ENCODE measurements around the gene RIN3. TPM values are rescaled to one million over a fixed set of nuclear protein-coding genes. Genes with fewer than 3 reads are reported as not detected.

RIN3 gene
- total RNA-seq, 1 experiment from 2014 or later: 1.5 TPM

DNA sequence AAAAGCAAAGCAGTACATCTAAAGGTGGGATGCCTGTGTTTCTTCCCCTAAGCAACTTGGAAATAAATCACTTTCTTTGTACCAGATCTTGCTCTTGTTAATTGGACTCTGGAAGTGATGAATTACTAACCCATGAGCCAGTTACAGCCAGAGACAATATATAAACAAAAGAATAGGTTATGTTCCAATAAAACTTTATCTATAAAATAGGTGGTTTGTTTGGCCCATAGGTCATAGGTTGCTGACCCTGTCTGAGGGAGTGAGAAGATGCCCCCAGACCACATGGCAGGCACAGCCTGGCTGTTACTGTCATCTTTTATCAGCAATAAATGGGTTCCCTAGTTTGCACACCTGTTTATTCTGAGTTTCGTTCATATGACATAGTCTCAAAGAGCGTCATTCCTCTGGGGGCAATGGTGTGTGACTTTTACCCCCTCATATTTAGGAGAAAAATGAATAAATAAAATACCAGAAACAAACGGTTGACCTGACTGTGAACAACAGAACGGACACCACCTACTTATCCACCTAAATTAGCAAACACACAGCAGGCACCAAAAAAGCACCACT lies 224.1 kb downstream of the RIN3 start:
- Histone ChIP-seq H4K5ac (ENCODE audit: insufficient read length, low read depth, low read length) (no peak overlapping the region), H2AFZ (ENCODE audit: low read length) (no peak overlapping the region), H3K4me1 (ENCODE audit: insufficient read depth, low read length) (peaks cover 7% of the 10 kb centered on the region; the same call in 1 of the 2 replicates), H3K79me1 (ENCODE audit: insufficient read depth, low read depth, low read length, poor library complexity, severe bottlenecking) (peaks cover 9% of the 10 kb centered on the region), H3K4me2 (ENCODE audit: insufficient read depth, insufficient read length, low read length) (no peak overlapping the region), H3K4ac (ENCODE audit: low read depth, low read length) (no peak overlapping the region), H3T11ph (ENCODE audit: low read length) (no peak overlapping the region), H2BK12ac (ENCODE audit: insufficient read length, low read depth, low read length) (no peak overlapping the region), H3K9ac (ENCODE audit: extremely low read depth, insufficient read length, low read length) (no peak overlapping the region), H3K23me2 (ENCODE audit: insufficient read length, low read depth, low read length, poor library complexity, severe bottlenecking) (no peaks in the 10 kb centered on the region), H3K9me3 (ENCODE audit: control insufficient read depth, low read depth, low read length) (no peaks in the 10 kb centered on the region), H3K18ac (ENCODE audit: insufficient read length, low read depth, low read length) (no peak overlapping the region), H3K79me2 (ENCODE audit: insufficient read depth, low read length) (no peaks in the 10 kb centered on the region; the same call in 1 of the 2 replicates), H3K27ac (ENCODE audit: insufficient read length, low read depth, low read length) (no peak overlapping the region), H3K23ac (ENCODE audit: insufficient read length, low read depth, low read length) (no peak overlapping the region), H3K14ac (ENCODE audit: insufficient read depth, low read length) (no peak overlapping the region), H2AK5ac (ENCODE audit: insufficient read length, low read length) (no peak overlapping the region), H2BK15ac (ENCODE audit: low read depth, low read length) (no peak overlapping the region), H2BK120ac (ENCODE audit: low read depth, low read length, poor library complexity, severe bottlenecking) (no peak overlapping the region), H2BK20ac (ENCODE audit: low read depth, low read length, poor library complexity, severe bottlenecking) (no peak overlapping the region), H4K91ac (ENCODE audit: insufficient read length, low read depth, low read length) (no peak overlapping the region), H4K8ac (replicated peaks; ENCODE audit: insufficient read length, low read depth, low read length) (no peak overlapping the region), H4K20me1 (ENCODE audit: control insufficient read depth, insufficient read depth, insufficient read length) (no peaks in the 10 kb centered on the region), H2BK5ac (ENCODE audit: insufficient read length, low read length) (no peak overlapping the region), H3K27me3 (ENCODE audit: insufficient read depth, low read length) (no peaks in the 10 kb centered on the region), H3K56ac (ENCODE audit: insufficient read length, low read depth, low read length) (no peak overlapping the region)
- Mint-ChIP-seq H3K4me3 (no peak overlapping the region), H3K4me1 (peaks cover 8 to 15% of the 10 kb centered on the region in 2 experiments; a peak in 3 of 4 replicates), H3K9me3 (no peaks in the 10 kb centered on the region), H3K36me3 (ENCODE audit: insufficient read depth in 1 of 3, low read depth in 3 of 3) (peaks cover 1 to 12% (median 5%) of the 10 kb centered on the region in 3 experiments; a peak in 6 of 7 replicates), H3K27ac (0 out of 7 replicates have a peak overlapping the region, but pooled peaks of 1 of the 3 experiments have one; percentile 3), H3K27me3 (ENCODE audit: low read depth) (no peaks in the 10 kb centered on the region; the same call in 1 of the 2 replicates)
- WGBS (ENCODE audit: extremely low coverage, insufficient read length, low lambda C conversion rate): no CpG with 5 or more reads among the region's 4 CpGs
- TF ChIP-seq, protein P1, sequence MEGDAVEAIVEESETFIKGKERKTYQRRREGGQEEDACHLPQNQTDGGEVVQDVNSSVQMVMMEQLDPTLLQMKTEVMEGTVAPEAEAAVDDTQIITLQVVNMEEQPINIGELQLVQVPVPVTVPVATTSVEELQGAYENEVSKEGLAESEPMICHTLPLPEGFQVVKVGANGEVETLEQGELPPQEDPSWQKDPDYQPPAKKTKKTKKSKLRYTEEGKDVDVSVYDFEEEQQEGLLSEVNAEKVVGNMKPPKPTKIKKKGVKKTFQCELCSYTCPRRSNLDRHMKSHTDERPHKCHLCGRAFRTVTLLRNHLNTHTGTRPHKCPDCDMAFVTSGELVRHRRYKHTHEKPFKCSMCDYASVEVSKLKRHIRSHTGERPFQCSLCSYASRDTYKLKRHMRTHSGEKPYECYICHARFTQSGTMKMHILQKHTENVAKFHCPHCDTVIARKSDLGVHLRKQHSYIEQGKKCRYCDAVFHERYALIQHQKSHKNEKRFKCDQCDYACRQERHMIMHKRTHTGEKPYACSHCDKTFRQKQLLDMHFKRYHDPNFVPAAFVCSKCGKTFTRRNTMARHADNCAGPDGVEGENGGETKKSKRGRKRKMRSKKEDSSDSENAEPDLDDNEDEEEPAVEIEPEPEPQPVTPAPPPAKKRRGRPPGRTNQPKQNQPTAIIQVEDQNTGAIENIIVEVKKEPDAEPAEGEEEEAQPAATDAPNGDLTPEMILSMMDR (conservative IDR thresholded peaks at IDR 0.05): no peak
- DNase-seq: no peak

Other genes starting within 250 kb of the RIN3 start
- gene SLC24A4, start 190.6 kb upstream of the RIN3 start, total RNA-seq (2021): 0.22 and 0.24 TPM in 2 replicates
- 55.0 and 55.3 TPM in 2 replicates for gene LGMN, start 234.8 kb downstream of the RIN3 start, total RNA-seq (2021)